Measurements from ENCODE around the gene MUC5B. TPM values are rescaled to one million over a fixed set of nuclear protein-coding genes. Genes with fewer than 3 reads are reported as not detected.

Gene MUC5B
- total and polyA plus RNA-seq, 11 donors, result 0.01 TPM; not detected in 10

GRCh38 chr11:1217151-1217550, 5.7 kb upstream of the MUC5B start:
- H3K9me3 ChIP-seq, result peaks cover 0 to 32% (median 7%) of the 10 kb centered on the region in 12 donors
- peak in 2 of 5 donors; percentile 4 to 22 for DNase-seq
- no peaks in the 10 kb centered on the region for H3K36me3 ChIP-seq
- 83 to 93% (median 86%) methylated on average over 17 of the region's 17 CpGs for WGBS, 4 donors
- no peak overlapping the region for H3K27ac ChIP-seq
- TF ChIP-seq POLR2A (IDR thresholded peaks at IDR 0.05) (no peak), CTCF (IDR thresholded peaks at IDR 0.05) (no peak)
- intact Hi-C loops (cut with DNase I), result no loop called here
- no peak overlapping the region for H3K4me3 ChIP-seq
- H3K4me1 ChIP-seq, result no peaks in the 10 kb centered on the region
- no peak for ATAC-seq
- peaks cover 13 to 41% (median 22%) of the 10 kb centered on the region in 9 donors for H3K27me3 ChIP-seq

- H3K27me3 ChIP-seq, result peaks cover 16 to 53% (median 32%) of the 10 kb centered on the region in 9 donors
- TF ChIP-seq POLR2A (IDR thresholded peaks at IDR 0.05), result no peak
- TF ChIP-seq CTCF (IDR thresholded peaks at IDR 0.05), result no peak
- DNase-seq (peak in 2 of 5 donors; percentile 17 to 48), ATAC-seq (no peak)
- 69 to 79% (median 77%) methylated on average over 11 to 15 of the region's 15 CpGs for WGBS, 4 donors
- H3K36me3 ChIP-seq, result no peaks in the 10 kb centered on the region
- intact Hi-C loops (cut with DNase I), result no loop called here
- peaks cover 0 to 20% (median 0%) of the 10 kb centered on the region in 12 donors for H3K9me3 ChIP-seq
- H3K4me1 ChIP-seq, result no peaks in the 10 kb centered on the region
- no peak overlapping the region for H3K27ac ChIP-seq
- H3K4me3 ChIP-seq, result no peak overlapping the region
These were observed 4.5 kb upstream of the MUC5B start for GRCh38 chr11:1218256-1218787.

GRCh38 chr11:1218788-1219445, 3.9 kb upstream of the MUC5B start:
- Histone ChIP-seq H3K36me3 (no peaks in the 10 kb centered on the region), H3K4me3 (no peak overlapping the region), H3K9me3 (peaks cover 0 to 17% (median 0%) of the 10 kb centered on the region in 12 donors), H3K27ac (no peak overlapping the region), H3K27me3 (peaks cover 19 to 59% (median 37%) of the 10 kb centered on the region in 9 donors), H3K4me1 (no peaks in the 10 kb centered on the region)
- DNase-seq, result peak in 3 of 5 donors; percentile 5 to 39 (median 14)
- intact Hi-C loops (cut with DNase I), result no loop called here
- no peak for TF ChIP-seq CTCF (IDR thresholded peaks at IDR 0.05)
- no peak for TF ChIP-seq POLR2A (IDR thresholded peaks at IDR 0.05)
- WGBS, 4 donors, result 73 to 88% (median 86%) methylated on average over 7 to 16 of the region's 16 CpGs
- ATAC-seq, result peak in 1 of 4 donors; percentile 7

GRCh38 chr11:1219446-1219833, 3.4 kb upstream of the MUC5B start:
- TF ChIP-seq POLR2A (IDR thresholded peaks at IDR 0.05) (no peak), CTCF (IDR thresholded peaks at IDR 0.05) (no peak)
- no peaks in the 10 kb centered on the region for H3K36me3 ChIP-seq
- no peaks in the 10 kb centered on the region for H3K4me1 ChIP-seq
- peak in 3 of 5 donors; percentile 14 to 33 (median 18) for DNase-seq
- 47 to 60% (median 52%) methylated on average over 8 to 10 of the region's 10 CpGs for WGBS, 4 donors
- H3K27me3 ChIP-seq, result peaks cover 19 to 62% (median 40%) of the 10 kb centered on the region in 9 donors
- ATAC-seq, result no peak
- peaks cover 0 to 12% (median 0%) of the 10 kb centered on the region in 12 donors for H3K9me3 ChIP-seq
- intact Hi-C loops (cut with DNase I), result no loop called here
- no peak overlapping the region for H3K27ac ChIP-seq
- H3K4me3 ChIP-seq, result no peak overlapping the region

Data from heart left ventricle (tissue), 16 donors.